GM12801 (cell line): ENCODE results near the gene AATK.

ENCODE experiments used
- CTCF ChIP-seq: IDR thresholded peaks from one replicate; pipeline ENCODE4 v1.5.1; 2011; ENCODE audit warnings: control low read depth; ENCODE audit not compliant: insufficient read length; ENCODE audit errors: extremely low read depth

AATK gene

GRCh38 chr17:81068411-81069134 is 97.4 kb downstream of the AATK start:
- TF ChIP-seq CTCF: no peak

GRCh38 chr17:81067391-81067811 is 98.6 kb downstream of the AATK start:
- no peak for TF ChIP-seq CTCF
